CD4-positive, alpha-beta T cell (primary cell): ENCODE results near the gene CCP110. TPM values are rescaled to one million over a fixed set of nuclear protein-coding genes. Genes with fewer than 3 reads are reported as not detected.

ENCODE experiments used
- ATAC-seq: fragments of 200-7000 bp; cut with Tn5 transposase; one replicate; pipeline ENCODE4 v1.10.0; 2022; ENCODE audit warnings: mild to moderate bottlenecking; ENCODE audit not compliant: poor library complexity
- CTCF ChIA-PET: fragments of 350-600 bp; sonication (Branson Sonifier 250); formaldehyde crosslinking; loops from one replicate; lab custom pipeline; 2021; ENCODE audit warnings: antibody characterized with exemption, inconsistent platforms; lab: Charles Lee
- POLR2A ChIA-PET: fragments of 350-600 bp; sonication (Branson Sonifier 250); formaldehyde crosslinking; loops from one replicate; lab custom pipeline; 2021; ENCODE audit warnings: antibody characterized with exemption, inconsistent platforms; lab: Charles Lee
- DNase-seq, 14 experiments: peaks; one replicate each; pipeline ENCODE4 v3.0.0-alpha.2; 2013 to 2020; ENCODE audit warnings: mixed read lengths in 2 of 14
- H3K27ac ChIP-seq, 2 donors: one replicate each; pipeline versions ENCODE4 v1.5.1 to v1.7.0; 2013; ENCODE audit warnings: low read length in 2 of 2, low read depth in 1 of 2, mild to moderate bottlenecking in 1 of 2
- H3K27me3 ChIP-seq, 2 experiments: 1 replicate in 1 of 2; 2 replicates in 1 of 2; pipeline versions ENCODE4 v1.6.1 to v1.7.0; 2013; ENCODE audit warnings: low read length in 2 of 2, control low read depth in 1 of 2, mild to moderate bottlenecking in 1 of 2, moderate library complexity in 1 of 2; ENCODE audit not compliant: insufficient read depth in 2 of 2, control insufficient read depth in 1 of 2
- H3K36me3 ChIP-seq: one replicate; pipeline ENCODE4 v1.6.1; 2013; ENCODE audit warnings: low read length, control low read depth; ENCODE audit not compliant: insufficient read depth
- H3K4me1 ChIP-seq: one replicate; pipeline ENCODE4 v1.6.1; 2013; ENCODE audit warnings: low read length, control low read depth; ENCODE audit not compliant: insufficient read depth
- H3K4me3 ChIP-seq: one replicate; pipeline ENCODE4 v1.5.1; 2013; ENCODE audit warnings: mild to moderate bottlenecking, low read length, moderate library complexity
- H3K9me3 ChIP-seq, 2 experiments: 1 replicate in 1 of 2; 2 replicates in 1 of 2; pipeline versions ENCODE4 v1.6.1 to v1.7.0; 2013; ENCODE audit warnings: low read length in 2 of 2, mild to moderate bottlenecking in 2 of 2, control low read depth in 1 of 2, moderate library complexity in 1 of 2; ENCODE audit not compliant: control insufficient read depth in 1 of 2, insufficient read depth in 1 of 2
- H3K27ac Mint-ChIP-seq: one replicate; pipeline ENCODE4 v1.8.0; 2020; ENCODE audit warnings: mixed read lengths
- H3K27me3 Mint-ChIP-seq: one replicate; pipeline ENCODE4 v1.8.0; 2021; ENCODE audit warnings: mixed read lengths
- H3K36me3 Mint-ChIP-seq: one replicate; pipeline ENCODE4 v1.8.0; 2021; ENCODE audit warnings: low read depth, mixed read lengths
- H3K4me1 Mint-ChIP-seq: one replicate; pipeline ENCODE4 v1.8.0; 2021; ENCODE audit warnings: low read depth, mixed read lengths
- H3K4me3 Mint-ChIP-seq: one replicate; pipeline ENCODE4 v1.8.0; 2020; ENCODE audit warnings: mild to moderate bottlenecking, mixed read lengths
- H3K9me3 Mint-ChIP-seq: one replicate; pipeline ENCODE4 v1.8.0; 2020; ENCODE audit warnings: mixed read lengths
- intact Hi-C, 2 experiments: fragments of 100-400 bp; cut with DNase I in 1 of 2; cut with micrococcal nuclease in 1 of 2; formaldehyde crosslinking; loops; one replicate each; pipeline versions ENCODE4 v1.15.1 to v1.9.0; 2023 to 2025; cut with DNase I, micrococcal nuclease
- total RNA-seq, 174 experiments: library from RNA in 2 of 174; stranded (reverse) in 2 of 174; gene quantifications; one replicate each; pipeline ENCODE4 v1.2.3 and lab custom pipeline; 2021 to 2026
- TF ChIP-seq, protein P1 (sequence below): fragments of 200-600 bp; IDR thresholded peaks from one replicate; pipeline ENCODE4 v1.8.0; 2022; ENCODE audit warnings: antibody characterized with exemption, mild to moderate bottlenecking

Gene CCP110
- total RNA-seq, 2 experiments from 2014 or later: 14.8 to 15.4 TPM

DNA sequence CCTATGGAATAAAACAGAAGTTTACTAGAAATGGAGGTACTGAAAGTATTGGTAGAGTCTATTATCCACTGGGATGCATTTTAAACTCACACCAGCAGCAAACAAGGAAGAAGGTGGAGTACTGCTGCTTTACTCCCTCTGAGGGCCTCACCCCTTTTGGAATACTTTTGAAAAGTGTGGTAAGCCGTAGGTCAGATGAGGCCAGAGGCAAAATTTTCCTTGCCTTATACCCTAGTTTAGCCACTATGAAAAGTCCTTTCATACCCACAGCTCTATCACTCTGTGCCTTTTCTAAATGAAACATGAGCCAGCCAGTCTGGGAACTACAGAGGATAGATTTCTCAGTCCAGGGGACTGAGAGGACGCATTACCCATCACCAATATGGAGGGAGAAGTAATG lies 15.9 kb upstream of the CCP110 start:
- Histone ChIP-seq H3K4me3 (no peak overlapping the region), H3K4me1 (no peaks in the 10 kb centered on the region), H3K27ac (no peak overlapping the region), H3K9me3 (no peaks in the 10 kb centered on the region), H3K27me3 (no peaks in the 10 kb centered on the region), H3K36me3 (peaks cover 63% of the 10 kb centered on the region)
- peaks cover 80% of the 10 kb centered on the region for H3K36me3 Mint-ChIP-seq
- H3K27me3 Mint-ChIP-seq: no peaks in the 10 kb centered on the region
- intact Hi-C loops: no loop called here
- DNase-seq (no peak), ATAC-seq (no peak)
- ChIA-PET POLR2A (no interaction called here), CTCF (interaction anchor here (1.2 kb wide), 1 partner anchor 422 kb away, joined by 3 read pairs; no protein-coding TSS in a partner anchor)
- no peaks in the 10 kb centered on the region for H3K9me3 Mint-ChIP-seq
- no peak overlapping the region for H3K4me3 Mint-ChIP-seq
- TF ChIP-seq, protein P1, sequence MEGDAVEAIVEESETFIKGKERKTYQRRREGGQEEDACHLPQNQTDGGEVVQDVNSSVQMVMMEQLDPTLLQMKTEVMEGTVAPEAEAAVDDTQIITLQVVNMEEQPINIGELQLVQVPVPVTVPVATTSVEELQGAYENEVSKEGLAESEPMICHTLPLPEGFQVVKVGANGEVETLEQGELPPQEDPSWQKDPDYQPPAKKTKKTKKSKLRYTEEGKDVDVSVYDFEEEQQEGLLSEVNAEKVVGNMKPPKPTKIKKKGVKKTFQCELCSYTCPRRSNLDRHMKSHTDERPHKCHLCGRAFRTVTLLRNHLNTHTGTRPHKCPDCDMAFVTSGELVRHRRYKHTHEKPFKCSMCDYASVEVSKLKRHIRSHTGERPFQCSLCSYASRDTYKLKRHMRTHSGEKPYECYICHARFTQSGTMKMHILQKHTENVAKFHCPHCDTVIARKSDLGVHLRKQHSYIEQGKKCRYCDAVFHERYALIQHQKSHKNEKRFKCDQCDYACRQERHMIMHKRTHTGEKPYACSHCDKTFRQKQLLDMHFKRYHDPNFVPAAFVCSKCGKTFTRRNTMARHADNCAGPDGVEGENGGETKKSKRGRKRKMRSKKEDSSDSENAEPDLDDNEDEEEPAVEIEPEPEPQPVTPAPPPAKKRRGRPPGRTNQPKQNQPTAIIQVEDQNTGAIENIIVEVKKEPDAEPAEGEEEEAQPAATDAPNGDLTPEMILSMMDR: no peak
- H3K4me1 Mint-ChIP-seq: peaks cover 7% of the 10 kb centered on the region
- no peak overlapping the region for H3K27ac Mint-ChIP-seq

DNA sequence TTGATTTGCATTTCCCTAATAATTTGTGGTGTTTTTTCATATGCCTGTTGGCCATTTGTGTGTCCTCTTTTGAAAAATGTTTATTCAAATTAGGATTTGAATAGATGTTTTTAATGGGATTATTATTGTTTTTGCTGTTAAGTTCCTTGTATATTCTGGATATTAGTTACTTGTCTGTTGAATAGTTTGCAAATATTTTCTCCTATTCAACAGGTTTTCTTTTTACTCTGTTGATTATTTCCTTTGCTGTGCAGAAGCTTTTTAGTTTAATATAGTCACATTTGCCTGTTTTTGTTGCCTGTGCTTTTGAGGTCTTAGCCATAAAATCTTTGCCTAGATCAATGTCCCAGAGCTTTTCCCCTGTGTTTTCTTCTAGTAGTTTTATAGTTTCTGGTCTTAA lies 11.4 kb upstream of the CCP110 start:
- TF ChIP-seq, protein P1: no peak
- H3K27ac Mint-ChIP-seq: peak overlapping the region; percentile 30
- CTCF ChIA-PET: no interaction called here
- no peak overlapping the region for H3K4me3 Mint-ChIP-seq
- Histone ChIP-seq H3K9me3 (no peaks in the 10 kb centered on the region), H3K27ac (no peak overlapping the region), H3K36me3 (peaks cover 66% of the 10 kb centered on the region), H3K4me1 (no peaks in the 10 kb centered on the region), H3K4me3 (no peak overlapping the region), H3K27me3 (no peaks in the 10 kb centered on the region)
- no peak for ATAC-seq
- POLR2A ChIA-PET: no interaction called here
- peaks cover 75% of the 10 kb centered on the region for H3K36me3 Mint-ChIP-seq
- intact Hi-C loops: no loop called here
- H3K27me3 Mint-ChIP-seq: no peaks in the 10 kb centered on the region
- H3K4me1 Mint-ChIP-seq: peaks cover 33% of the 10 kb centered on the region
- no peak for DNase-seq
- no peaks in the 10 kb centered on the region for H3K9me3 Mint-ChIP-seq

DNA sequence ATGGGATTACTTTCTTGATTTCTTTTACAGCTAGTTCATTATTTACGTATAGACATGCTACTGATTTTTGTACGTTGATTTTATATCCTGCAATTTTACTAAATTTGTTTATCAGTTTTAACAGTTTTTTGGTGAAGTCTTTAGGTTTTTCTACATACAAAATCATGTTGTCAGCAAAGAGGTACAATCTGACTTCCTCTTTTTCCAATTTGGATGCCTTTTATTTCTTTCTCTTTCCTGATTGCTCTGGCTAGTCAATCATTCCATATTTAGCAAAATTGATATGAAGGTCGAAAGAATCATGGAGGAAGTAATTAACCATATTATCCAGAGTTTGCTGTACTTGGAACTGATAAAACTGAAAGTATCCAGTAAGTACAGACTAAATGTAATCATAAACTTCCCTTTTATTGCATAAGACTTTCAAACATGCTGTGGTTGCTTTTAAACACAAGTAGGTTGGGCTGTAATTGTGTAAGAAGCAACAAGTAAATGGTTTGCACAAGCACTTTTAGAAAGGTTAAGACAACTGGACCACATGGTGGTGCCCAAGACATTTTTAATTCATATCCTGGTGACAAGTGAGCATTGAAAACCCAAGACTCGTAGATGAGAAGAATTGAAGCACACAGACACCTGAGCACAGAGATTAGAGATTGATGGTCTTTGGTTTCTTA lies 10.2 kb upstream of the CCP110 start:
- ATAC-seq (no peak), DNase-seq (peak in 3 of 14 experiments; percentile 10 to 20 (median 16))
- H3K27me3 Mint-ChIP-seq: no peaks in the 10 kb centered on the region
- ChIA-PET CTCF (interaction anchor here (0.6 to 1.5 kb wide), 3 partner anchors 11 to 633 kb away, joined by 3 to 4 read pairs (median 4); no protein-coding TSS in a partner anchor), POLR2A (no interaction called here)
- peaks cover 55% of the 10 kb centered on the region for H3K36me3 ChIP-seq
- H3K36me3 Mint-ChIP-seq: peaks cover 70% of the 10 kb centered on the region
- peaks cover 40% of the 10 kb centered on the region for H3K4me1 Mint-ChIP-seq
- H3K27ac Mint-ChIP-seq: no peak overlapping the region
- TF ChIP-seq, protein P1: no peak
- no peaks in the 10 kb centered on the region for H3K27me3 ChIP-seq
- intact Hi-C loops: no loop called here
- peaks cover 5% of the 10 kb centered on the region for H3K4me1 ChIP-seq
- no peaks in the 10 kb centered on the region for H3K9me3 ChIP-seq
- H3K4me3 Mint-ChIP-seq: no peak overlapping the region
- no peaks in the 10 kb centered on the region for H3K9me3 Mint-ChIP-seq
- no peak overlapping the region for H3K27ac ChIP-seq
- no peak overlapping the region for H3K4me3 ChIP-seq
